GM10248 (cell line): ENCODE results near the gene SLC8B1.
A peak's percentile ranks its signal among the peaks of the same experiment; 100 is the strongest.

Experiments
- CTCF ChIA-PET: fragments of 300-600 bp; sonication (Branson Sonifier 250); formaldehyde crosslinking; extraction: SDS; loops from one replicate; lab custom pipeline; 2021; ENCODE audit warnings: antibody characterized with exemption; lab: Yijun Ruan, JAX
- POLR2A ChIA-PET: fragments of 350-650 bp; sonication (Branson Sonifier 250); formaldehyde crosslinking; extraction: SDS; loops from one replicate; lab custom pipeline; 2020; ENCODE audit warnings: antibody characterized with exemption; lab: Yijun Ruan, JAX
- DNase-seq: peaks from one replicate; pipeline ENCODE4 v3.0.0; 2012; ENCODE audit errors: extremely low spot score
- TF ChIP-seq, protein P1 (sequence below): IDR thresholded peaks from 2 replicates; pipeline ENCODE4 v1.5.1; 2012; ENCODE audit warnings: mild to moderate bottlenecking, low read depth; ENCODE audit errors: extremely low read depth, missing control alignments, control extremely low read depth

SLC8B1 gene

GRCh38 chr12:113373440-113373839, 38.5 kb upstream of the SLC8B1 start:
- DNase-seq = no peak
- TF ChIP-seq, protein P1, sequence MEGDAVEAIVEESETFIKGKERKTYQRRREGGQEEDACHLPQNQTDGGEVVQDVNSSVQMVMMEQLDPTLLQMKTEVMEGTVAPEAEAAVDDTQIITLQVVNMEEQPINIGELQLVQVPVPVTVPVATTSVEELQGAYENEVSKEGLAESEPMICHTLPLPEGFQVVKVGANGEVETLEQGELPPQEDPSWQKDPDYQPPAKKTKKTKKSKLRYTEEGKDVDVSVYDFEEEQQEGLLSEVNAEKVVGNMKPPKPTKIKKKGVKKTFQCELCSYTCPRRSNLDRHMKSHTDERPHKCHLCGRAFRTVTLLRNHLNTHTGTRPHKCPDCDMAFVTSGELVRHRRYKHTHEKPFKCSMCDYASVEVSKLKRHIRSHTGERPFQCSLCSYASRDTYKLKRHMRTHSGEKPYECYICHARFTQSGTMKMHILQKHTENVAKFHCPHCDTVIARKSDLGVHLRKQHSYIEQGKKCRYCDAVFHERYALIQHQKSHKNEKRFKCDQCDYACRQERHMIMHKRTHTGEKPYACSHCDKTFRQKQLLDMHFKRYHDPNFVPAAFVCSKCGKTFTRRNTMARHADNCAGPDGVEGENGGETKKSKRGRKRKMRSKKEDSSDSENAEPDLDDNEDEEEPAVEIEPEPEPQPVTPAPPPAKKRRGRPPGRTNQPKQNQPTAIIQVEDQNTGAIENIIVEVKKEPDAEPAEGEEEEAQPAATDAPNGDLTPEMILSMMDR = no peak
- ChIA-PET POLR2A (no interaction called here), CTCF (no interaction called here)

DNA sequence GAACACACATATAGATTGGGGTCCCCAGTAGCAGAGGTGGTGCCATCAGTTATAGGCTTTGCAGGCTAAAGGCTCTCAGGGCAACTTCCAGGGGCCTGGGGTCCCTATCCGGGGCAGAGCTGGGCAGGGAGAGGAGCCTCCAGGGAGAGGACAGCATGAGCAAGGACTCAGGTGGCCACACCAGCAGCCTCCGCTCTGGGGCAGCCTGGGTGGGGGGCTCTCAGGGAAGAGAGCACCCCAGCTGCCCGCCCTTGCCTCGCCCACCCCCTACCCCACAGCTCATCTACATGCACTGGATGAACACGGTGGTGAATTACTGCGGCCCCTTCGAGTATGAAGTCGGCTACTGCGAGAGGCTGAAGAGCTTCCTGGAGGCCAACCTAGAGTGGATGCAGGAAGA, 37.5 kb upstream of the SLC8B1 start:
- ChIA-PET CTCF (no interaction called here), POLR2A (no interaction called here)
- no peak for DNase-seq
- TF ChIP-seq, protein P1 = no peak

DNA sequence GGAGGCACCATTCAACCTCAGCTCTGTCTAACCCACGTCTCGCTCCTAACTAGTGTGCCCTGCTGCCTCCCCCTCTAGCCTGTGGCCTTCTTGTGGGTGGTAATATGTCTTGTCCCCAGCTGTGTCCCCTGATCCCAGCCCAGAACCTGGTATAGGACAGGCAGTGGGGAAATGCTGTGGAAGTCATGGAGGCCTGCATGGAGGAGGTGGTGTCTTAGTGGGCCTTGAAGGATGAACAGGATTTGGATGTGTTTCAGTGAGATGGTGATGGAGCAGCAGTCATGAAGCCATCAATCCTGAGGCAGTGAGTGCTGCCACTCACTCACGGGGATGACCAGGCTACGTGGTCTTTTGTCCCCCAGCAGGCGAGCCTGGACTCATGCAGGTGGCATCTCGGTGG, 36.9 kb upstream of the SLC8B1 start:
- POLR2A ChIA-PET = no interaction called here
- TF ChIP-seq, protein P1 = no peak
- DNase-seq = no peak
- CTCF ChIA-PET = no interaction called here

DNA sequence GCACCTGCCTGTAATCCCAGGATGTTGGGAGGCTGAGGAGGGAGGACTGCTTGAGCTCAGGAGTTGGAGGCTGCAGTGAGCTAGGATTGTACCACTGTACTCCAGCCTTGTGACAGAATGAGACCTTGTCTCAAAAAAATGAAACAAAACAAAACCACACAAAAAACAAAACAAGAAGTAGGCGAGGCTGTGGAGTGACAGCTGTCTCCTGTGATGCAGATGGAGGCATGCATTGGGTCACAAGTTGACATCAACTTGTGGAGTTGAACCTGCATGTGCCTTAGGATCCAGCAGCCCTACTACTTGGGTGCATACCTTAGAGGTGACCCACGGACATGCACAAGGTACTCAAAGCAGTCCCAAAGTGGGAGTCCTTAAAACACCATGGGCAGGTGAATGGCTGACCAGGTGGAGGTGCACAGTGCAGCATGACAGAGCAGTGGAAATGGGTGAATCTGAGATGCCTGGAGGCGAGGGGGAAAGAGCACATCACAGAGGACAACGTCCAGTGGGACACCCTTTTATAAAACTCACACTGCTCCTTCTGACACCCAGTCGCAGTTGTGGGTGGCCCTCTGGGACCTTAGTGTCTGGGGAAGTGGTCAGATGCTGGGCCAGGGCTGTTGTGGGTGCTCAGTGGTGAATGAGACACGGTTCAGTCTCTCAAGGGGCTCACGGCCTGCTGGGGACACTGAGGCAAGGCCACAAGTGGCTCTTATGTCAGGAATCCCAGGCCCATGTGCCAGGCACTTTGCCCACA, 36.2 kb upstream of the SLC8B1 start:
- peak; percentile 29 for DNase-seq
- ChIA-PET POLR2A (no interaction called here), CTCF (interaction anchor here (0.8 to 1.0 kb wide), 2 partner anchors 11 kb away, joined by 3 read pairs; no protein-coding TSS in a partner anchor)
- TF ChIP-seq, protein P1 = no peak

DNA sequence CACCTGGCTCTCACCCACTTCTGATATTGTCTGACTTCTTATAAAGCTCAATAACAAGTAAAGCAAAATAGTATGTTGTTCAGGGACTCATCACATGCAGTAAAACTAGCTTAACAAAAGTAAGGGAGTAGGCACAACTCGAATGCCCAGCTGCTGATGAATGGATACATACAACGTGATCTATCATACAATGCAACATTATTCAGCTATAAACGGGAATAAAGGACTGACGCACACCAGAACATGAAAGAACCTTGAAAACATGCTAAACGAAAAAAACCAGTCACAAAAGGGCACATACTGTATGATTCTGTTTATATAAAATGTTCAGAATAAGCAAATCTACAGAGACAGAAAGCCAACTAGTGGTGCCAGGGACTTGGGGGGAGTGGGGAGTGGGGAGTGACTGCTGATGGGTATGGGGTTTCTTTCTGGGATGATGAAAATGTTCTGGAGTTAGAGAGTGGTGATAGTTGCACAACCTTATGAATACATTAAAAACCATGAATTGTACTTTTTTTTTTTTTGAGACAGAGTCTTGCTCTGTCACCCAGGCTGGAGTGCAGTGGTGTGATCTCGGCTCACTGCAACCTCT, 34.6 kb upstream of the SLC8B1 start:
- TF ChIP-seq, protein P1 = no peak
- CTCF ChIA-PET = no interaction called here
- POLR2A ChIA-PET = no interaction called here
- no peak for DNase-seq

DNA sequence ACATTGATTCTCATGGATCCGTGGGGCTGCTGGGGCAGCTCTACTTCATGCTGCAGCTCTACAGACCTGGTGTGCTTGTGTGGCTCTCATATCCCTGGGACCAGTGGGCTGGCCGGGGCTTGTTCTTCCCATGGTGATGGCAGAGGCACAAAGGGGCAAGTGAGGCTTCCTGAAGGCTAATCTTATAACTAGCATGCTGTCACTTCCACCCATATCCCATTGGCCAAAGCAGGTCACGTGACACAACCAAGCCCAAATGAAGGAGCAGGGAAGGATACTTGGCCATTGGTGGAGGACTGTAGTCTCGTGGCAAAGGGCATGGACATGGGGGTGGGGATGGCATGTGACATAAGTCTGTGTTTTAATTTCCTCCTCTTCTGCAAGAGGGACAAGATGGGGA, 33.4 kb upstream of the SLC8B1 start:
- TF ChIP-seq, protein P1 = no peak
- no peak for DNase-seq
- ChIA-PET POLR2A (no interaction called here), CTCF (interaction anchor here (1.1 to 1.3 kb wide), 2 partner anchors 36 to 49 kb away, joined by 3 read pairs; no protein-coding TSS in a partner anchor)
